Measurements from ENCODE around the gene DFFB. TPM values are rescaled to one million over a fixed set of nuclear protein-coding genes. Genes with fewer than 3 reads are reported as not detected.
A peak's percentile ranks its signal among the peaks of the same experiment; 100 is the strongest.

The DFFB gene
- total and polyA plus RNA-seq, 7 experiments from 2014 or later: 9.8 to 27.7 (median 14.9) TPM

DNA sequence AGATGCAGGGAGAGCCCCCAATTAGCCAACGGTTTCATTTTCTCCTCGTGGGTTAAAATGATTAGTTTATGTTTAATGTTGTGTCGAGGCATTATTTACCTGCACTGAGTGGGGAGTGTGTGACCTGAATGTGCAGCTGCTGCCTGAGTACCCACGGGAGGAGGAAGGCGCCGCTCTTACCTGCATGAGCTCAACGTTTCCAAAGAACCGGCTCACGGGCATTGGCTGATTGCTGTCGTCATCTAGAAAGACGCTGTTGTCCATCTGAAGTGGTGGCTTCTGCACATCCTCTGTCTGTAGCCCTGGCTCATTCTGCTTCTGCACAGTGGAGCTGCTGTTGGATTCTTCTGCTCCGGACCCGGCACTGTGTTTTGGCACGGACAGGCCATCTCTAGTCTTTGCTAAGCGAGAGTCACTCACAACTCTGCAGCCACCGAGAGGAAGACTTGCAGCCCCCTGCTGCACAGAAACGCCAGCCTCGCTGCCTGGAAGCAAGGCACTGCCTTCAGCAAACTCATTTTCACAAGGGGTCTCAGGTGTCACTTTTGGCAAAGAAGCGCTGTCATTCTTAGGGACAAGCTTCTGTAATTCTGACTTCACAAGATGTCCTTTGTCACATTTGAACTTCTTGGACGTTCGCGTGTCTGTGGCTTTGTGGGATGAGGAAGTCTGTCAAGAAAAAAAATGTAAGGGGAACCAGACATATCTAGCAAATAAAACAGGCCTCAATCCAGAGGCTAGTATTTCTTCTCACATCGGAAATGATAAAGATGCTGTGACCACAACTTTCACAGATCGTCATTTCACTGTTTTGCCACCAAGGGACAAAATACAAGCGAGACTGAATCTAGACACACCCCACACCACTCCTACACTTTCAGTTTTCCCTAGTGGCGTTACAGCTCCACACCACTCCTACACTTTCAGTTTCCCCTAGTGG is 33.4 kb downstream of the DFFB start:
- no peaks in the 10 kb centered on the region for H3K9me3 ChIP-seq (ENCODE audit: control insufficient read depth in 2 of 3, low read length in 3 of 3)
- CTCF ChIA-PET: no interaction called here
- no peak overlapping the region for H3K27ac ChIP-seq (ENCODE audit: low read depth, low read length)
- ATAC-seq: peak; percentile 84
- intact Hi-C loops (cut with micrococcal nuclease): no loop called here
- H3K27me3 ChIP-seq (ENCODE audit: control insufficient read depth in 2 of 2, insufficient read depth in 2 of 2, low read length in 2 of 2): no peaks in the 10 kb centered on the region
- H3K4me1 ChIP-seq (ENCODE audit: control insufficient read depth in 2 of 2, insufficient read depth in 2 of 2, low read length in 2 of 2): peaks cover 0 to 23% of the 10 kb centered on the region in 2 donors
- DNase-seq: no peak
- no peak overlapping the region for H3K4me3 ChIP-seq (ENCODE audit: low read length)
- POLR2A ChIA-PET: interaction anchor here (1.0 to 1.3 kb wide), 2 partner anchors 9 to 13 kb away, joined by 3 to 5 read pairs; partner anchors contain the start of gene C1orf174
- Mint-ChIP-seq H3K27ac (peak overlapping the region in 4 of 9 donors; percentile 55 to 77 (median 68)), H3K4me1 (peaks cover 0 to 20% (median 6%) of the 10 kb centered on the region in 7 donors), H3K4me3 (peak overlapping the region in 2 of 10 donors; percentile 48 to 49), H3K36me3 (peaks cover 4 to 40% (median 11%) of the 10 kb centered on the region in 5 donors), H3K27me3 (no peaks in the 10 kb centered on the region), H3K9me3 (no peaks in the 10 kb centered on the region)
- H3K36me3 ChIP-seq (ENCODE audit: control insufficient read depth in 2 of 3, insufficient read depth in 3 of 3, low read length in 3 of 3): peaks cover 0 to 69% (median 7%) of the 10 kb centered on the region in 3 experiments

DNA sequence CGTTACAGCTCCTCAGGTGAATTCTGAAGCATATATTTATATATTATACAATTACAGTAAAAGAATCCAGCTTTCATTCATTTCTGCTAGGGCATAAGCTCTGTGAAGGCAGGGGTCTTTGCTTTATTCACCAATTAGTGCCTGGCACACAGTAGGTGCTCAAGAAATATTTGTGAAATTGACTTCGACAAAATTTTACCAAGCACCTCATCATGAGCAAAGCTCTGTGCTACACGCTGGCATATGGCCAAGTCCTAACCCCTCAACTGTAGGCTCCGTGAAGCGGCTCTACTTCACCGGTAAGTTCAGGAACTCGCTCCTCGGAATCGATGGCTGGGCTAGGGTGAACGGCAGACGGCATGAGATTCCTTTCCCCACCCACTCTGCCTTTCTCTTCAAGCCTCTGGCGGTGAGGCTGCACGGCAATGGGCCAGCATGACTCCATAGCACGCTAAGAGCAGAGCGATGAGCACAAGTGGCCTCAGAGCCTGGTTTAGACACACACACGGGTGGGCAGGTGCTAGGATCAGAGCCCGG is 34.1 kb downstream of the DFFB start:
- no peak overlapping the region for H3K4me3 Mint-ChIP-seq
- H3K36me3 ChIP-seq (ENCODE audit: control insufficient read depth in 2 of 3, insufficient read depth in 3 of 3, low read length in 3 of 3): peaks cover 0 to 67% (median 5%) of the 10 kb centered on the region in 3 experiments
- H3K4me3 ChIP-seq (ENCODE audit: low read length): no peak overlapping the region
- POLR2A ChIA-PET: interaction anchor here (1.0 to 1.3 kb wide), 2 partner anchors 8 to 12 kb away, joined by 3 to 5 read pairs; partner anchors contain the start of gene C1orf174
- peaks cover 1 to 43% (median 15%) of the 10 kb centered on the region in 5 donors for H3K36me3 Mint-ChIP-seq
- peaks cover 0 to 23% of the 10 kb centered on the region in 2 donors for H3K4me1 ChIP-seq (ENCODE audit: control insufficient read depth in 2 of 2, insufficient read depth in 2 of 2, low read length in 2 of 2)
- H3K27me3 ChIP-seq (ENCODE audit: control insufficient read depth in 2 of 2, insufficient read depth in 2 of 2, low read length in 2 of 2): no peaks in the 10 kb centered on the region
- peak overlapping the region in 2 of 9 donors; percentile 1 to 25 for H3K27ac Mint-ChIP-seq
- no peaks in the 10 kb centered on the region for H3K9me3 Mint-ChIP-seq
- H3K9me3 ChIP-seq (ENCODE audit: control insufficient read depth in 2 of 3, low read length in 3 of 3): no peaks in the 10 kb centered on the region
- DNase-seq (no peak), ATAC-seq (no peak)
- CTCF ChIA-PET: no interaction called here
- intact Hi-C loops (cut with micrococcal nuclease): no loop called here
- no peak overlapping the region for H3K27ac ChIP-seq (ENCODE audit: low read depth, low read length)
- peaks cover 2 to 24% (median 10%) of the 10 kb centered on the region in 7 donors for H3K4me1 Mint-ChIP-seq
- H3K27me3 Mint-ChIP-seq: no peaks in the 10 kb centered on the region

DNA sequence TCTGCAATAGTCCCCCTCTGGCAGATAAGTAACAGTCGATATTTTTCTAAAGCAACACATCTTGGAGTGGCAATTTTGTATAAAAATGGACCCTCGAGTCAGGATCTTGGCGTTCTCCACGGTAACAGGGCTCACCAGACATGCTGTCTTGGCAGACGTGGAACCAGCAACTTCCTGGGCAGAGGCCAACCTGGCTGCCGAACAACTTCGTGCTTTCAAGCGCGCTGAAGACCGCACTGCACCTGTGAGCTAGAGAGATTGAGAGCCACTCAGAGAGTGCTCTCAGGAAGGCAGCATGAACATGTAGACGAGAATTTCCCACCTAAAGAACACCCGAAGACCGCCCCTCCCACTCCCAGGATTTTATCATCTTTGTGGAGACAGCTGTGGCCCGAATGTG is 35.5 kb downstream of the DFFB start:
- DNase-seq: no peak
- H3K36me3 ChIP-seq (ENCODE audit: control insufficient read depth in 2 of 3, insufficient read depth in 3 of 3, low read length in 3 of 3): peaks cover 0 to 58% (median 0%) of the 10 kb centered on the region in 3 experiments
- no peaks in the 10 kb centered on the region for H3K27me3 Mint-ChIP-seq
- H3K9me3 ChIP-seq (ENCODE audit: control insufficient read depth in 2 of 3, low read length in 3 of 3): peaks cover 0 to under 1% (median under 1%) of the 10 kb centered on the region in 3 experiments
- no peak for ATAC-seq
- peak overlapping the region in 4 of 9 donors; percentile 24 to 56 (median 43) for H3K27ac Mint-ChIP-seq
- H3K27ac ChIP-seq (ENCODE audit: low read depth, low read length): no peak overlapping the region
- no peak overlapping the region for H3K4me3 ChIP-seq (ENCODE audit: low read length)
- intact Hi-C loops (cut with micrococcal nuclease): no loop called here
- CTCF ChIA-PET: no interaction called here
- H3K27me3 ChIP-seq (ENCODE audit: control insufficient read depth in 2 of 2, insufficient read depth in 2 of 2, low read length in 2 of 2): no peaks in the 10 kb centered on the region
- H3K4me3 Mint-ChIP-seq: no peak overlapping the region
- peaks cover 0 to 8% (median 4%) of the 10 kb centered on the region in 11 donors for H3K9me3 Mint-ChIP-seq
- peaks cover 5 to 46% (median 21%) of the 10 kb centered on the region in 5 donors for H3K36me3 Mint-ChIP-seq
- H3K4me1 ChIP-seq (ENCODE audit: control insufficient read depth in 2 of 2, insufficient read depth in 2 of 2, low read length in 2 of 2): peaks cover 0 to 29% of the 10 kb centered on the region in 2 donors
- POLR2A ChIA-PET: interaction anchor here (0.7 kb wide), 1 partner anchor 1246 kb away, joined by 4 read pairs; no protein-coding TSS in a partner anchor
- peaks cover 13 to 27% (median 19%) of the 10 kb centered on the region in 7 donors for H3K4me1 Mint-ChIP-seq

DNA sequence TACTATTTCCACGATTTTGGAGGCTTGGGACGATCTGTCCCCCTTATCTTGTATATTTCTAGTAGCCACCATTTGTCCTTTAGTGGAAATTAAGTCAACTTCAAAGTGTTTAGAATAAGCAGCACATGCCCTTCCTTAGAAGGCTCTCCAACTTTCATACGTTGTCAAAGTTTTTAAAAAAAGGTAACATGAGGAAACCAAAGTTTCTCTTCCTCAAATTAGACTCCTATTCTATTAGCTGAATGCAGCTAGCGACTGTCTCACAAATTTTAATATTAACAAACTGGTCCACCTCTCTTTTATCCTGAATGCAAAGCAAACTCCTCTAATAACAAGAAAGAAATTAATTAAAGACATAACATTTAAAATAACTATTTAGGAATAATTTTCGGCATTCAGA is 35.9 kb downstream of the DFFB start:
- Histone ChIP-seq H3K4me3 (ENCODE audit: low read length) (no peak overlapping the region), H3K4me1 (ENCODE audit: control insufficient read depth in 2 of 2, insufficient read depth in 2 of 2, low read length in 2 of 2) (peaks cover 0 to 29% of the 10 kb centered on the region in 2 donors), H3K9me3 (ENCODE audit: control insufficient read depth in 2 of 3, low read length in 3 of 3) (peaks cover 0 to 5% (median 5%) of the 10 kb centered on the region in 3 experiments), H3K27me3 (ENCODE audit: control insufficient read depth in 2 of 2, insufficient read depth in 2 of 2, low read length in 2 of 2) (no peaks in the 10 kb centered on the region), H3K36me3 (ENCODE audit: control insufficient read depth in 2 of 3, insufficient read depth in 3 of 3, low read length in 3 of 3) (peaks cover 0 to 54% (median 0%) of the 10 kb centered on the region in 3 experiments), H3K27ac (ENCODE audit: low read depth, low read length) (no peak overlapping the region)
- DNase-seq (no peak), ATAC-seq (no peak)
- ChIA-PET POLR2A (interaction anchor here (0.7 to 1.4 kb wide), 2 partner anchors 10 to 1246 kb away, joined by 4 to 6 read pairs; no protein-coding TSS in a partner anchor), CTCF (no interaction called here)
- H3K4me3 Mint-ChIP-seq: no peak overlapping the region
- H3K9me3 Mint-ChIP-seq: peaks cover 0 to 12% (median 6%) of the 10 kb centered on the region in 11 donors
- H3K36me3 Mint-ChIP-seq: peaks cover 5 to 42% (median 21%) of the 10 kb centered on the region in 5 donors
- H3K4me1 Mint-ChIP-seq: peaks cover 16 to 28% (median 24%) of the 10 kb centered on the region in 7 donors
- peak overlapping the region in 2 of 9 donors; percentile 31 to 47 for H3K27ac Mint-ChIP-seq
- no peaks in the 10 kb centered on the region for H3K27me3 Mint-ChIP-seq
- intact Hi-C loops (cut with micrococcal nuclease): no loop called here

DNA sequence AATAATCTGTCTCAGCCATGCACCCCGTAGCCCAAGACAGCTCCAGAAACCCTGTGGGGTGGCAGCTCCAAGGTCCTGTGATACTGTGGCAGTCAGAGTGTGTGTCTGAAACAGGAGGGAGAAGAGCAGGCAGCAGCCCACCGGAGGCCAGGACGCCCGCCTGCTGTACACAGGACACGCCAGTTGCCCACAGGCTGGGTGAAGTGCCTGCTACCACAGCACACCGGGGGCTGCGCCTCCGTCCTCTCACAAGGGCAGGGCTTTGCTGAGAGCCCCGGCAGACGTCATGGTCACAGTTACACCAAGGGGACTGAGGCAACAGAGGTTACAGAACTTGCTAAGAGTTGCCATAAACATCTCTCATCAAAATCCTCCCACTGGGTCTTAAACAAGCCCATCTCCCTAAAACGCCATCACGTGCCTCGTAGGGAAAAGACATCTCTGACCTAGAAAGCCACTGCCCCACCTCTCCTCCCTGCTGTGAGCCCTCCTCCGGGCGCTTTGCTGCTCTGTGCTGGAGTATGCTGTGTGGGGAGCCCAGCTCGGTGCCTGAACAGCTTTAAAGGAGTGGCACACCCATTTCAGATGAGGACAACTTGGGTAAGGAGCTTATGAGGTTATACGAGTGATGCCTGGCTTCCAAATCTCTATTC is 37.5 kb downstream of the DFFB start:
- DNase-seq: no peak
- H3K36me3 ChIP-seq (ENCODE audit: control insufficient read depth in 2 of 3, insufficient read depth in 3 of 3, low read length in 3 of 3): peaks cover 0 to 41% (median 0%) of the 10 kb centered on the region in 3 experiments
- H3K9me3 ChIP-seq (ENCODE audit: control insufficient read depth in 2 of 3, low read length in 3 of 3): peaks cover 0 to 7% (median 7%) of the 10 kb centered on the region in 3 experiments
- Mint-ChIP-seq H3K9me3 (peaks cover 0 to 21% (median 9%) of the 10 kb centered on the region in 11 donors), H3K27ac (no peak overlapping the region), H3K27me3 (no peaks in the 10 kb centered on the region), H3K4me1 (peaks cover 19 to 39% (median 34%) of the 10 kb centered on the region in 7 donors), H3K4me3 (no peak overlapping the region), H3K36me3 (peaks cover 5 to 34% (median 23%) of the 10 kb centered on the region in 5 donors)
- ChIA-PET POLR2A (interaction anchor here (1.4 kb wide), 2 partner anchors 8 kb away, joined by 5 to 6 read pairs; no protein-coding TSS in a partner anchor), CTCF (no interaction called here)
- H3K27ac ChIP-seq (ENCODE audit: low read depth, low read length): no peak overlapping the region
- no peak overlapping the region for H3K4me3 ChIP-seq (ENCODE audit: low read length)
- ATAC-seq: no peak
- H3K4me1 ChIP-seq (ENCODE audit: control insufficient read depth in 2 of 2, insufficient read depth in 2 of 2, low read length in 2 of 2): peaks cover 6 to 22% of the 10 kb centered on the region in 2 donors
- no peaks in the 10 kb centered on the region for H3K27me3 ChIP-seq (ENCODE audit: control insufficient read depth in 2 of 2, insufficient read depth in 2 of 2, low read length in 2 of 2)
- intact Hi-C loops (cut with micrococcal nuclease): no loop called here

All from naive thymus-derived CD4-positive, alpha-beta T cell (primary cell).